Measurements from ENCODE around the gene INHBB.
"Not testable (repeated sequence)": the region's sequence is repeated elsewhere in the genome, so short reads cannot be mapped to it uniquely, and the experiment has no call there.

INHBB gene

DNA sequence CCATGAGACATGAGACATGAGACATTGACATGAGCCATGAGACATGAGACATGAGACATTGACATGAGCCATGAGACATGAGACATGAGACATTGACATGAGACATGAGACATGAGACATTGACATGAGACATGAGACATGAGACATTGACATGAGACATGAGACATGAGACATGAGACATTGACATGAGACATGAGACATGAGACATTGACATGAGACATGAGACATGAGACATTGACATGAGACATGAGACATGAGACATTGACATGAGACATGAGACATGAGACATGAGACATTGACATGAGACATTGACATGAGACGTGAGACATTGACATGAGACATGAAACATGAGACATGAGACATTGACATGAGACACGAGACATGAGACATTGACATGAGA is 45.4 kb downstream of the INHBB start:
- not testable (repeated sequence) for H3K36me3 ChIP-seq (ENCODE audit: control insufficient read depth, insufficient read depth, low read length); H3K9me3 ChIP-seq (ENCODE audit: control insufficient read depth, low read length); H3K4me1 ChIP-seq (ENCODE audit: control insufficient read depth, insufficient read depth, low read length, poor library complexity, severe bottlenecking); H3K27ac ChIP-seq (ENCODE audit: low read depth, low read length, severe bottlenecking); H3K4me3 ChIP-seq (ENCODE audit: extremely low read depth, insufficient read depth, low read length, poor library complexity, severe bottlenecking)
- WGBS, 2 experiments (ENCODE audit: insufficient coverage in 2 of 2): 62 to 78% methylated on average over 2 of the region's 2 CpGs

DNA sequence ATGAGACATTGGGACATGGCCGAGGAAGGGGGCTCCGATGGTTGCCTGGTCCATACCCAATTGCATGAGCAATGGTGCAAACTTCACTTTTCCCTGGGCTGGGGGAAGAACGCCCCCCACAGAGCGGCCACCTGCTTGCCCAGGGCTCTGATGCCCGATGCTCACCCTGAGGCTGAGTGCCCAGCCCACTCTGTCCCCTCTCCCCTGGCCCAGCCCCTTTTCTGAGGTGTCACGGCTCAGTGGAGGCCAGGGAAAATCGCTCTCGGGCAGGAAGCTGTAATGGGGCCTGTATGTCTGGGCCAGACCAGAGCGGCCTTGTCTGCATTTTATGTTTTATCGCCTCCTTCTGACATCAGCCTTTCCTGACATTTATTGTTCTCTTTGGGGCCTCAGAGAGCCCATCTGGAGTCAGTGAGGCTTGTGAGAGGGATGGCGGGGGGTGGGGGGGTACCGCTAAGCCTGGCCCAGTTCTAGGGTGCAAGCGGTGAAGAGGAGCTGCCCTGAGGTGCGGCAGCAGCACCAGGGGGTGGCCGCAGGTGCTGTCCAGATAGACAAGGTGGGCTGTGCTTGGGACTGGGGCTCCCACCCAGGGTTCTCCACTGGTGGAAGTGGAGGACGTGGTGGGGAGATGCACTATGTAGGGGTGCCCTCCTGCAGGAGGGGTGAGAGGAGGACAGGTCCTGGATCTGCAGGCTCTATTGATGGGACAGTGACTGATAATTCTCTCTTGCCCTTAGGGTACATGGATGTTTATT is 46.2 kb downstream of the INHBB start:
- Histone ChIP-seq H3K36me3 (ENCODE audit: control insufficient read depth, insufficient read depth, low read length) (no peaks in the 10 kb centered on the region), H3K27ac (ENCODE audit: low read depth, low read length, severe bottlenecking) (no peak overlapping the region), H3K4me3 (ENCODE audit: extremely low read depth, insufficient read depth, low read length, poor library complexity, severe bottlenecking) (no peak overlapping the region), H3K4me1 (ENCODE audit: control insufficient read depth, insufficient read depth, low read length, poor library complexity, severe bottlenecking) (no peaks in the 10 kb centered on the region), H3K9me3 (ENCODE audit: control insufficient read depth, low read length) (peaks cover 4% of the 10 kb centered on the region)
- 88 to 90% methylated on average over 11 of the region's 16 CpGs for WGBS, 2 experiments (ENCODE audit: insufficient coverage in 2 of 2)

DNA sequence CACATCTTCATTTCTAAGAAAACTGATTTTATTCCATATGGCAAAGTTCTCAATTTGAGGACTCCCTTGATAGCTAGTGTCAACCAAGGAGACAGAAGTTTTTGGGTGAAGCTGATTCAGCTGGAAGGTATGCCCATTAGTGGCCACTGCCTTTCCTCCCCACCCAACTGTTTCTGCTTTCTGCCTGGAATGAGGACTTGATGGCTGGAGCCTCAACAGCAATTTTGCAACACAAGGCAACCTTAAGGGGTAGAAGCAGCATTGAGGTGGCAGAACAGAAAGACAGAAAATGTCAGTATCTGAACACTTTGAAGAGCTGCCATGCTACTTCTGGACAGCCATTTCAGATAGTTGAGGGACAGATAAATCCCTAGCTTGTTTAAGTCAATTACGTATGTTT is 47.0 kb downstream of the INHBB start:
- Histone ChIP-seq H3K27ac (ENCODE audit: low read depth, low read length, severe bottlenecking) (no peak overlapping the region), H3K36me3 (ENCODE audit: control insufficient read depth, insufficient read depth, low read length) (no peaks in the 10 kb centered on the region), H3K4me3 (ENCODE audit: extremely low read depth, insufficient read depth, low read length, poor library complexity, severe bottlenecking) (no peak overlapping the region), H3K9me3 (ENCODE audit: control insufficient read depth, low read length) (peaks cover 4% of the 10 kb centered on the region), H3K4me1 (ENCODE audit: control insufficient read depth, insufficient read depth, low read length, poor library complexity, severe bottlenecking) (no peaks in the 10 kb centered on the region)
- WGBS, 2 experiments (ENCODE audit: insufficient coverage in 2 of 2): no CpG with 5 or more reads among the region's 1 CpG

DNA sequence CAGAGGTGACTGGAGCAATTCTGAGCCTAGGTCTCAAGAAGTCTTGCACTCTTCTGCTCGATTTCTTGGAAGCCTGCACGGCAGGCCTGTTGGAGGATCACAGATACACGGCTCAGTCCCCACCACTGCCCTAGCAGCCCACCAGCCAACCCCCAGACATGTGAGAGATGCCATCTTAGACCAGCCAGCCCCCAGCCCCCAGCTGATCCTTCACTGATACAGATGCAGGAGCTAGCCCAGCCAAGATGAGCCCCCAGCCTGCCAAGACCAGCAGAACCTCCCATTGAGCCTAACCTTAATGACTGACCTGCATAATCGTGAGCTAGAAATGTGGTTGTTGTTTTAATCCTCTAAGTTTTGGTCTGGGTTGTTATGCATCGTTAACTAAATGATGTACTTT is 47.5 kb downstream of the INHBB start:
- Histone ChIP-seq H3K4me1 (ENCODE audit: control insufficient read depth, insufficient read depth, low read length, poor library complexity, severe bottlenecking) (no peaks in the 10 kb centered on the region), H3K4me3 (ENCODE audit: extremely low read depth, insufficient read depth, low read length, poor library complexity, severe bottlenecking) (no peak overlapping the region), H3K27ac (ENCODE audit: low read depth, low read length, severe bottlenecking) (no peak overlapping the region), H3K9me3 (ENCODE audit: control insufficient read depth, low read length) (peaks cover 4% of the 10 kb centered on the region), H3K36me3 (ENCODE audit: control insufficient read depth, insufficient read depth, low read length) (no peaks in the 10 kb centered on the region)
- 84 to 85% methylated on average over 3 to 4 of the region's 5 CpGs for WGBS, 2 experiments (ENCODE audit: insufficient coverage in 2 of 2)

DNA sequence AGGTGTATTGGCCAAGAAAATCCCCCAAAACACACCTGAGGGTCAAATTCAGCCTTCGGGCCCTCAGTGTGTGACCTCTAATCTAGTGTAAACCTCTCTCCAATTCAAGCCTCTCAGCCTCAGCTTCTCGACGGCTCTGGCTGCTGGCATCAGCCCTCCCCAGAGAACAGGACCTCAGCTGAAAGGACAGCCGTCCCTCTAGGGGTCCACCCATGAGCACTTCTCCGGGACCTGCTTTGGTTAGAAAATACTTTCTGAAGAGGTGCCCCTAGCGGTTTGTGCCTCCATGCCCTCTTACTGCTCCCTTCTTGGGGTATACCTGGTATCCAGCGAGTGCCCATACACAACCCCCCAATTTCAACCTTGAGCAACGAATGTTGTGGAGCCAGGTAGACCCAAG is 48.8 kb downstream of the INHBB start:
- peaks cover 4% of the 10 kb centered on the region for H3K9me3 ChIP-seq (ENCODE audit: control insufficient read depth, low read length)
- 86 to 89% methylated on average over 6 of the region's 8 CpGs for WGBS, 2 experiments (ENCODE audit: insufficient coverage in 2 of 2)
- no peak overlapping the region for H3K4me3 ChIP-seq (ENCODE audit: extremely low read depth, insufficient read depth, low read length, poor library complexity, severe bottlenecking)
- H3K36me3 ChIP-seq (ENCODE audit: control insufficient read depth, insufficient read depth, low read length): no peaks in the 10 kb centered on the region
- H3K27ac ChIP-seq (ENCODE audit: low read depth, low read length, severe bottlenecking): no peak overlapping the region
- H3K4me1 ChIP-seq (ENCODE audit: control insufficient read depth, insufficient read depth, low read length, poor library complexity, severe bottlenecking): no peaks in the 10 kb centered on the region

DNA sequence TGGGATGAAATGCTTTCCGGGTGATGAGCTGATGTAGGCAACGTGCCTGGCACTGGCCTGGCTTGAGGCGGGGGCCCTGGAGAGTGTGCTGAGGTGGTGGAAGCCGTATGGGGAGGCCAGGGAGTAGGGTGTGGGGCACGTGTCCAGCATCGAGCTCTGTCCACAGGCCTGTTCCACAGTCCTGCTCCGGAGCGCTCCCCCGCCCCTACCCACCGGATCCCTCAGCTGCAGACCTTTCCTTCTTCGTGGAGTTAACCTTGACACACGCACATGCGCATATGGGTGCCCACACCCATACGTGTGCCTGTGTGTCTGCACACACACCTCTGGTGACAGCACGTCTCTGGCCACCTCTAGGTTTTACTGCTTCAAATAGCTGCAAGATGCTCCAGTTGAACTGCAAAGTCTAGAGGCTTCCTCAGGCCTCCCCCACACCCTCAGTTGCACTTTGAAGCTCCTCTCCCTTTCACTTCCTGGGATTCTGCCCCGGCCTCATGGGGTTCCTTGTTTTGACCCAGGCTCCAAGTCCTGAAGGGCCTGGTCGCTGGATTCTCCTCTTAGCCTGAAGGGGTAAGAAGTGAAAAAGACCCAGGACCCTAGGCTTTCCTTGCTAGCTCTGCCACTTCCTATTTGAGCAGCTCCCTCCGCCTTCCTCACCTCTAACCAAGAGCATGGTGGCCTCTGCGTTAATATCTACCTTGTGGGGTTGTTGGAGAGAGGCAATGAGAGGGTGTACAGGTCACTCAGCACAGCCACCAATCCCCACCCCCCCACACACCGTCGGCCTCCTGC is 49.5 kb downstream of the INHBB start:
- 76 to 87% methylated on average over 14 to 16 of the region's 21 CpGs for WGBS, 2 experiments (ENCODE audit: insufficient coverage in 2 of 2)
- no peak overlapping the region for H3K27ac ChIP-seq (ENCODE audit: low read depth, low read length, severe bottlenecking)
- no peaks in the 10 kb centered on the region for H3K4me1 ChIP-seq (ENCODE audit: control insufficient read depth, insufficient read depth, low read length, poor library complexity, severe bottlenecking)
- no peak overlapping the region for H3K4me3 ChIP-seq (ENCODE audit: extremely low read depth, insufficient read depth, low read length, poor library complexity, severe bottlenecking)
- no peaks in the 10 kb centered on the region for H3K36me3 ChIP-seq (ENCODE audit: control insufficient read depth, insufficient read depth, low read length)
- peaks cover 4% of the 10 kb centered on the region for H3K9me3 ChIP-seq (ENCODE audit: control insufficient read depth, low read length)

DNA sequence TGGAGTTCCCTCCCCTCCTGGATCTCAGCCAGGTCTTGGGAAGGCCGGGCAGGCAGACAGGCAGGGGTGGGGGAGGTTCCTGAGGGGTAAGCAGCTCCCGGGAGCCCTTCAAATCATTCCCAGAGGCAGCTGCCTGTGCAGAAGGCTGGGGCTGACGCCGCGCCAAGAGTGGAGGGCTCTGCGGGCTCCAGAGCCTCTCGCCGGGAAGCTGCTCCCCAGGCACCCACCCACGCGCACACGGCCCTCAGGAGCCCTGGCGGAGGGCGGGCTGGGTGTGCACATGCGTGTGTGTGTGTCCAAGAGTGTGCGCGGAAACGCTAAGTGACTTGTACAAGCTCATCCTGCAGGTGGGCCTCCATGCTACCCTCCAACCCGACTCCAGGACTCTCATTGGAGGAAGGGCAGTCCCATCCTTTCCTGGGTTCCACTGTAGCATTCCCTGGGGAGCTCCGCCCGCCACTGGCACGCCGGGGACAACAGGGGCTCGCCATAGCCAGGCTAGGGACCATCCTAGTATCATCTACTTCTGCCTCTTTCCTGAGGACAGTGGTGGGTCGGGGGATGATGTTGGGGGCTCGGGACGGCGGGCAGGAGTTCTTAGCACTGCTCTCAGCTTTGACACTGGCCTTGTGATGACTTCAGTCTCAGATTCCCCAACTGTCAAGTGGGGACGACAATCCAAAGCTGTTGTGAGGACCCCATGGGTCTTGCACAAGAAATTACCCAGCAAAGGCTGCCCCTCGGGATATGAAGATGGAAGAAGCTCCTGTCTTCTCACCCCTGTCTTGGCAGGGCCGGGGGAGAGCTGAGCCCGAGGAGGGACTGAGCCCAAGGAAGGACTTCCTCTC is 50.3 kb downstream of the INHBB start:
- H3K27ac ChIP-seq (ENCODE audit: low read depth, low read length, severe bottlenecking): no peak overlapping the region
- no peaks in the 10 kb centered on the region for H3K4me1 ChIP-seq (ENCODE audit: control insufficient read depth, insufficient read depth, low read length, poor library complexity, severe bottlenecking)
- no peak overlapping the region for H3K4me3 ChIP-seq (ENCODE audit: extremely low read depth, insufficient read depth, low read length, poor library complexity, severe bottlenecking)
- peaks cover 4% of the 10 kb centered on the region for H3K9me3 ChIP-seq (ENCODE audit: control insufficient read depth, low read length)
- no peaks in the 10 kb centered on the region for H3K36me3 ChIP-seq (ENCODE audit: control insufficient read depth, insufficient read depth, low read length)
- WGBS, 2 experiments (ENCODE audit: insufficient coverage in 2 of 2): 83 to 85% methylated on average over 24 to 28 of the region's 31 CpGs

DNA sequence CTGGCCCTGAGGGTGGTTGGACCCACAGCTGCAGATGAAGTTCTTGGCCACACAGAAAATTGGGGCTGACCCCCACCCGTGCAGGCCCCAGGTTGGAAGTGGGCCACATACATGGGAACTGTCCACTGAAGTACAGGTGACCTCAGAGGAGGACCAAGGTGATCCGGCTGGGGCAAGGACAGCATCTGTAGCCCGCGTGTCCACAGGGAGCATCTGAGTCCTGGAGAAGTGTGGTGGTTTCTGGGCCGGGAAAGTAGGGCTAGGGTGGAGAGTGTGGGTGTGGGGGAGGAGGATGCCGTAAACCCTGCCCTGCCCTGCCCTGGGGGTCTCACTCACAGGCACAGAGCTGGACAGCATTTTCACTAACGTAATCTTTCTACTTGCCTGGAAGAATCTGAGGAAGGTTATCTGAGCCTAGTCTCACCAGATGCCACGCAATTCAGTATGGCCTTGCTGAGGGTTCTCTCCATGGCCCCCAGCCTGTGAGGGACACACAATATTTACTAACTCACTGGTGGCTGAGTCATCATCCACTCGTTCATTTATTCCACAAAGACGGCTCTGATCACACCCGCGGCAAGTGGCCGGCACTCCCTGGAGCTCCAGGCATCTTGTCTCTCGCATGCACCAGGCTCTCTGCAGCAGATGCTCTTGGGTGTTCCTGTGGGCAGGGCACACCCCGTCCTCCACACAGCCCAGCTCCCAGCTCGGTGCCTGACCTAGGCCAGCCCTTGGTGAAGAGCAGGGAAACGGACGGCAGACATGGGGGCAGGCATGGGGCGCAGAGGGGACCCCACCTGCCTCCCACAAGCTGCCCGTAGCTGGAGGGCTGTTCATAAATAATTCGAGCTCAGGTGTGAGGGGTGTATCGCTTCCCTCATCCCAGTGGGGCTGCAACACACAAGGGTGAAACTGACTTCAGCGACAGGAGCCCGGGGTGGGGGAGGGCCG is 51.2 kb downstream of the INHBB start:
- H3K36me3 ChIP-seq (ENCODE audit: control insufficient read depth, insufficient read depth, low read length): no peaks in the 10 kb centered on the region
- 88 to 97% methylated on average over 11 to 17 of the region's 25 CpGs for WGBS, 2 experiments (ENCODE audit: insufficient coverage in 2 of 2)
- no peak overlapping the region for H3K4me3 ChIP-seq (ENCODE audit: extremely low read depth, insufficient read depth, low read length, poor library complexity, severe bottlenecking)
- H3K27ac ChIP-seq (ENCODE audit: low read depth, low read length, severe bottlenecking): no peak overlapping the region
- no peaks in the 10 kb centered on the region for H3K4me1 ChIP-seq (ENCODE audit: control insufficient read depth, insufficient read depth, low read length, poor library complexity, severe bottlenecking)
- H3K9me3 ChIP-seq (ENCODE audit: control insufficient read depth, low read length): peaks cover 4% of the 10 kb centered on the region

DNA sequence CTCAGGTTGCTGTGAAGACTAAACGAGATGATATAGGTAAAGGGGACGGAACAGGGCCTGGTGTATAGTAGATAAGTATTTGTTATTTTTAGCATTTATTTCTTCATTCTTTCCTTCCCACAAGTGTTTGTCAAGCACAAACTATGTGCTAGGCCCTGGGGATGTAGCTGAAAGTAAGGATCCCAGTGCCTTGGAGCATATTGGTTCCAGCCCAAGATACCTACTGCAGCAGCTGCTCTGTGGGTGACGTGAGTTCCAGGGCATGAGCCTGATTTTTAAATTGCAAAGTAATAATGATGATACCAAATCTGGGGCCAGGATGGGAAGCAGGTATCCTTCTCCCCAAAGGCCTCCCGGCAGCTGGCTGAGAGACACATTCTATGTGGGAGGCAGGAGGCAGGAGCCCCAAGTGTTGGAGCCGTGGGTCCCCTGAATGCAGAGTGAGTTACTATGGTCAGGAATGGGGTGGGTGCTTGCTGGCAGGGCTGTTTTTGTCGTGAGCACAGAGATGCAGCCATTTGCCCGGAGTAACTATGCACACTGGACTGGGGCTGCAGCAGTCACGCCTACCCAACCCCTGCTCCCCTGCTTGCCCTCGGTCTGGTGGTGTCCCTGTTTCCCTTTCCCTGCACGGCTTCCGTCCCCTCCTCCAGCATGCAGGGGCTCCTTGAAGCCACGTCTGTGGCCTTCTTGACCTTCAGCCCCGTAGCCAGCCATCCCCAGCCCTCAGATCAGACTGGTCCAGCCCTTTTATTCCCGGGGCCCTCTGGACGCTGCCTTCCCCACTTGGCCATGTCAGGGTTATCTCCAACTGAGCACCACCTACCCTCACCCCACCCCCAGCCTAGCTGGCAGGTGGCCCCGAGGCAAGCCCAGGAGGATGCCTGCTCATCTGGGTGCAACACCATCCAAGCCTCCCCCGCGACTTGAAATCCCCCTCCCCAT is 52.4 kb downstream of the INHBB start:
- H3K4me3 ChIP-seq (ENCODE audit: extremely low read depth, insufficient read depth, low read length, poor library complexity, severe bottlenecking): no peak overlapping the region
- H3K27ac ChIP-seq (ENCODE audit: low read depth, low read length, severe bottlenecking): no peak overlapping the region
- H3K9me3 ChIP-seq (ENCODE audit: control insufficient read depth, low read length): no peaks in the 10 kb centered on the region
- H3K36me3 ChIP-seq (ENCODE audit: control insufficient read depth, insufficient read depth, low read length): no peaks in the 10 kb centered on the region
- H3K4me1 ChIP-seq (ENCODE audit: control insufficient read depth, insufficient read depth, low read length, poor library complexity, severe bottlenecking): no peaks in the 10 kb centered on the region
- 84 to 87% methylated on average over 11 to 13 of the region's 18 CpGs for WGBS, 2 experiments (ENCODE audit: insufficient coverage in 2 of 2)

All from mesodermal cell (in vitro differentiated cells).